ENCODE results near the gene PARG. TPM values are rescaled to one million over a fixed set of nuclear protein-coding genes. Genes with fewer than 3 reads are reported as not detected.

Gene PARG
- total RNA-seq, 2 experiments from 2014 or later = 28.5 to 28.8 TPM

DNA sequence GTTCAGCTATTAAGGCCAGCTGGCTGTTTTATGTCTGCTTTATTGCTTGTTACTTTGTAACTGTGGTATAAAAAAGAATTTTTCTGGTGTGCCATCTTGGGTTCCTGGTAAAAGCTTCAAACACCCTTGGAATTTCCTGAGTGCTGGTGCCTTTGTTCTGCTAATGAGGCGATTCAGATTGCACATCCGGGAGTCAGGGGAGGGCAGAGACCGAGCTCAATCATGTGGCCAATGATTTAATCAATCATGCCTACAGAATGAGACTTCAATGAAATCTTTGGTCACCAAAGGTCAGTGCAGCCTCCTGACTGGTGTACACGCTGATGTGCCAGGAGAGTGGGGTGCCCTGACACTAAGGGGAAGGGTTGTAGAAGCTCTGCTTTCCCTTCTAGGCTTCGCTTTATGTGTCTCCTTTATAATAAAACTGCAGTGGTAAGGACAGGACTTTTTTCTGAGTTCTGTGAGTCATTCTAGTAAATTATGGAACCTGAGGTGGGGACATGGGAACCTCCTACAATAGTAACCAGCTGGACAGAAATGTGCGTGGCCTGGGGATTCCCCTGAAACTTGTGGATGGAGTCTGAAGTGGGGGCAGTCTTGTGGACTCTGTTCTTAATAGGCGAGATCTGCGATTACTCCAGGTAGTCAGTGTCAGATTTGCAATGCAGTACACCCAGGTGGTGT is 110.3 kb downstream of the PARG start:
- H3K36me3 Mint-ChIP-seq (ENCODE audit: low read depth) = peaks cover 22% of the 10 kb centered on the region
- no peak for DNase-seq
- no peak overlapping the region for H3K27ac Mint-ChIP-seq
- H3K9me3 Mint-ChIP-seq = no peaks in the 10 kb centered on the region
- no peaks in the 10 kb centered on the region for H3K27me3 Mint-ChIP-seq
- POLR2A ChIA-PET = no interaction called here
- CTCF ChIA-PET = no interaction called here
- no peaks in the 10 kb centered on the region for H3K4me1 Mint-ChIP-seq
- no peak overlapping the region for H3K4me3 Mint-ChIP-seq

DNA sequence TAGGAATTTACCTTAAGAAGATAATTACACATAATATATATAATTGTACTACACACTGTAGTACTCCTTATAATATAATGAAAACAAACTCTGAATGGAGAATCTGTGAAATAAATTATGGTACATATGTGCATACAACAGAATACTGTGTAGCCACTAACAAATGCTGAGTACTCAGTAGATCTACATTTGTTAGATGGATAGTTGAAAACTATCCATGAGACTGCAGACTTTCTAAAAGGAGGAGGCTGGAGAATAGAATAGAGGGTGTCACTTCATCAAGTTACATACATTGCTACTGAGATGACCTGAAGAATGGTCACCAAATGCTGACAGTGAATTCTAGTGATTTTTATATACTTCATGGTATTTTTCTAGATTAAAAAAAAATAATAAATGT is 111.0 kb downstream of the PARG start:
- CTCF ChIA-PET = no interaction called here
- no peaks in the 10 kb centered on the region for H3K27me3 Mint-ChIP-seq
- no peak overlapping the region for H3K4me3 Mint-ChIP-seq
- no peaks in the 10 kb centered on the region for H3K4me1 Mint-ChIP-seq
- no peaks in the 10 kb centered on the region for H3K9me3 Mint-ChIP-seq
- POLR2A ChIA-PET = no interaction called here
- H3K27ac Mint-ChIP-seq = no peak overlapping the region
- no peak for DNase-seq
- peaks cover 26% of the 10 kb centered on the region for H3K36me3 Mint-ChIP-seq (ENCODE audit: low read depth)

DNA sequence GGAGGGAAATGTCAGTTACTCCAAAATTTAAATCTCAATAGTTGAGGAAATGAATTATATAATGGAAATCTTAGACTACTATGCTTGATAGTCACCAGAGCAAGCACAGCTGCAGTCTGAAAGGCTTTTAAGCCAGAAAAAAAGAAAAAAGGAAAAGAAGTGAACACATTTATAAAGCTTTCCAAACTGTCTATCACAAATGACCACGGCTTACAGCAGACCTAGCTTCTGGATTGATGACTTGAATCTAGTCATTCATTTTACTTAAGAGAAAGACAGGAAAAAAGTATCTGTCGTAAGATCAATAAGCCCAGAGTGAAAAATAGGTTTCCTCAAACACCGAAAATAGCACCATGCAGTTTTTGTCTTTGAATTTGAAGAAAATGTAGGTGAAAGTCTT is 111.8 kb downstream of the PARG start:
- no peaks in the 10 kb centered on the region for H3K4me1 Mint-ChIP-seq
- CTCF ChIA-PET = no interaction called here

DNA sequence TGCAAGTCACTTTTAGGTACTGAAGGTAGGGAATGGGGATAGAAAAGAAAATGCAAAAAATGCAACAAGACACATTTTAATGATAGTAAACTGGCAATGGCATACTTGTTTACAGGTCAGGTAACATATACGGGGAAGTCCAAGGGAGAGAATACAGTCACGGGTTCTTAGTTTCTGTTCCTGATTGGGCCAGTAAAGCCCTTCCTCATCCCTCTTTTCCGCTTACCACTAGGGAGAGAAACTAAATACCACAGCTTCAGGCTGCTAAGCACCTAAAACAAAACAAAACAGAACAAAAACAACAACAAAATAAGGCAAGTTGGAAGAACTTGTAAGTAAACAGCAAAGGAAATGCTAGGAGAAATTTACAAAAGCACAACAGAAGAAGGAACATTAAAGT is 114.5 kb downstream of the PARG start:
- Mint-ChIP-seq H3K36me3 (ENCODE audit: low read depth) (peaks cover 25% of the 10 kb centered on the region), H3K4me3 (no peak overlapping the region), H3K27ac (no peak overlapping the region), H3K9me3 (no peaks in the 10 kb centered on the region), H3K4me1 (peaks cover under 1% of the 10 kb centered on the region), H3K27me3 (no peaks in the 10 kb centered on the region)
- DNase-seq = no peak
- ChIA-PET POLR2A (no interaction called here), CTCF (no interaction called here)

More for the DNA sequence above, 111.8 kb downstream of the PARG start:
- Mint-ChIP-seq H3K9me3 (no peaks in the 10 kb centered on the region), H3K27ac (no peak overlapping the region), H3K4me3 (no peak overlapping the region), H3K36me3 (ENCODE audit: low read depth) (peaks cover 29% of the 10 kb centered on the region), H3K27me3 (no peaks in the 10 kb centered on the region)
- POLR2A ChIA-PET = no interaction called here
- no peak for DNase-seq

DNA sequence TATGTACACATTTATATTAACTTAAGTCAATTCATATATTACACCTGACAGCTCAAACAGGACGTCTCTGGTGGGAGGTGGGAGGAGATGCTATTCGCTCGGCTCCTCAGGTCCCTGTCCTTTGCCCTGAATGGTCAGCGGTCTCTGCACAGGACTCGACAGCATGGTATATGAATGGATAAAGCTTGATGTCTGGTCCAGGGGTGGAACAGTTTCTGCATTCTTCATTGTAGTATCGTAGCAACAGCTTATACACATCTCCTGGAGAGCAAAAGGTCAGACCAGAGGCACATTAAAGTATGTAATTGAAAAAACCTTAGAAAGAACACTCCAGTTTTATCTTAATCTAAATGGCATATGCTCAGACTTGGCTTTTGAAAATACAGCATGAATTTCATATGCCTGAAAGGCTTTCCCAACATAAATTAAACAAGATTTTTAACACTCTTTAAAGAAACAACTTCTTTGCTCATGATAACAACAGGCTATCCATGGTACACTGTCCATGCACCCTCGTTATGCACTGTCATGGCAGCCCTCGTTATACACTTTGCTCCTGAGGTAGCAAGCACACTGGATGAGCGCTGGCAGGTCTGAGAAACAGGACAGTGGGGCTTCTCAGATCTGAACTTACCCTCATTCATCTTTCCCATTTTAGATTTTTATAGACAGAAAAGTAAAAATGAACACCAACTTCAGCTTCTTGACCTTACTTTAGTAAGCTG is 122.4 kb downstream of the PARG start:
- no peak for DNase-seq
- Mint-ChIP-seq H3K36me3 (ENCODE audit: low read depth) (peaks cover 38% of the 10 kb centered on the region), H3K4me1 (peaks cover 3% of the 10 kb centered on the region), H3K27ac (no peak overlapping the region), H3K4me3 (no peak overlapping the region), H3K27me3 (no peaks in the 10 kb centered on the region), H3K9me3 (no peaks in the 10 kb centered on the region)
- ChIA-PET CTCF (no interaction called here), POLR2A (no interaction called here)

DNA sequence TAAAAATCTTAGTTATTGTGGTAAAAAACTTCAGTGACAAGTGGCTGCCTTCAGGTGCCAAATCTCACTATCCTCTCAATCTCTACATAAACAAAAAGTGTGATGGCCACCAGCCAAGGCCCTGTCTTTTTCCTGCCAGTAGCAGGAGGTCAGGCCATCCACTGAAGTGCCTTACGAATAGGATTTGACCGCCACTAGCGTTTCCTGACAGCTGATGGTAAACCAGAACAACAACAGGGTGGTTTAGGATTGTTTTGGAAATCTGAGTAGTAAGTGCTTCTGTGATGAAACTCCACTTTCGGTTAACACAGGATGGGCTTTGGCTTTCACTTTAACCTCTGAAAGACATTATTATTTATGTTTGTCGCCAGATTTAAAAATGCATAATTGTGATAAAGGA is 124.0 kb downstream of the PARG start:
- peaks cover 38% of the 10 kb centered on the region for H3K36me3 Mint-ChIP-seq (ENCODE audit: low read depth)
- H3K4me3 Mint-ChIP-seq = no peak overlapping the region
- H3K4me1 Mint-ChIP-seq = peaks cover 3% of the 10 kb centered on the region
- no peaks in the 10 kb centered on the region for H3K9me3 Mint-ChIP-seq
- DNase-seq = no peak
- no peak overlapping the region for H3K27ac Mint-ChIP-seq
- no peaks in the 10 kb centered on the region for H3K27me3 Mint-ChIP-seq
- CTCF ChIA-PET = no interaction called here
- POLR2A ChIA-PET = no interaction called here

DNA sequence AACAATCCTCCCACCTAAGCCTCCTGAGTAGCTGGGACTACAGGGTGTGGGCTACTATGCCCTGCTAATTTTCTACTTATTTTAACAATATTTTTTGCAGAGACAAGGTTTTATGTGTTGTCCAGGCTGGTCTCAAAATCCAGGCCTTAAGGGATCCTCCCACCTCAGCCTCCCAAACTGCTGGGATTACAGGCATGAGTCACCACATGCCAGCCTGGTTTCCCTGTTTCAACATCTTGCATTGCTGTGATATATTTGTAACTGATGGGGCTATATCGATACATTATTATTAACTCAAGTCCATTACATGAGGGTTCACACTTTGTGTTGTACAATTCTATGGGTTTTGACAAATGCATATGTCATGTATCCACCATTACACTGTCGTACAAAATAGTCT is 137.8 kb downstream of the PARG start:
- H3K9me3 Mint-ChIP-seq = peaks cover 5% of the 10 kb centered on the region
- peaks cover 4% of the 10 kb centered on the region for H3K27me3 Mint-ChIP-seq
- CTCF ChIA-PET = no interaction called here
- POLR2A ChIA-PET = no interaction called here
- no peak overlapping the region for H3K4me3 Mint-ChIP-seq
- no peaks in the 10 kb centered on the region for H3K36me3 Mint-ChIP-seq (ENCODE audit: low read depth)
- no peaks in the 10 kb centered on the region for H3K4me1 Mint-ChIP-seq
- no peak overlapping the region for H3K27ac Mint-ChIP-seq
- no peak for DNase-seq

DNA sequence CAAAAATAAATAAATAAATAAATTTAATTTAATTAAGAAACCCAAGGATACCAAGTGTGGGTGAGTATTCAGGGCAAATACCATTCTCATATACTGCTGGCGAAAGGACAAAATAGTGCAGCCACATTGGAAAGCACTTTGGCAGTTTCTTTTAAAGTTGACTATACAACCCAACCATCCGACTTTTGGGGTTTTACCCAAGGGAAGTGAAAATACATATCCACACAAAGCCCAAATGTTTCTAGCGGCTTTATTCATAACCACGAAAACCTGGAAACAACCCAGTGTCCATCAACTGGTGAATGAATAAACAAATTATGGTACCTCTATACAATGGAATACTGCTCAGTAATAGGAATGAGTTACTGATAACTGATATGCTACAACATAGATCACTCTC is 143.6 kb downstream of the PARG start:
- Mint-ChIP-seq H3K27me3 (peaks cover 10% of the 10 kb centered on the region), H3K36me3 (ENCODE audit: low read depth) (no peaks in the 10 kb centered on the region), H3K9me3 (no peaks in the 10 kb centered on the region)

DNA sequence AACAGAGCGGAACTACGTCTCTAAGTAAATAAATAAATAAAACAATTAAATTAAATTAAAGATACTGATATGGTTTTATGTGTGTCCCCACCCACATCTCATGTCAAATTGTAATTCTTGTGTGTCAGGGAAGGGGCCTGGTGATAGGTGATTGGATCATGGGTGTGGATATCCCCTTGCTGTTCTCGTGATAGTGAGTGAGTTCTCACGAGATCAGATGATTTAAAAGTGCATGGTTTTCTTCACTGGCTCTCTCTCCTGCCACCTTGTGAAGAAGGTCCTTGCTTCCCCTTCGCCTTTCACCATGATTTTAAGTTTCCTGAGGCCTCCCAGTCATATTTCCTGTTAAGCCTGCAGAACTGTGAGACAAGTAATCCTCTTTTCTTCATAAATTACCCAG is 150.7 kb downstream of the PARG start:
- Mint-ChIP-seq H3K36me3 (ENCODE audit: low read depth) (no peaks in the 10 kb centered on the region), H3K4me1 (no peaks in the 10 kb centered on the region), H3K9me3 (no peaks in the 10 kb centered on the region), H3K27me3 (no peaks in the 10 kb centered on the region), H3K4me3 (no peak overlapping the region), H3K27ac (no peak overlapping the region)
- POLR2A ChIA-PET = no interaction called here
- CTCF ChIA-PET = no interaction called here
- DNase-seq = no peak

More for the DNA sequence above, 143.6 kb downstream of the PARG start:
- no peak overlapping the region for H3K4me3 Mint-ChIP-seq
- ChIA-PET POLR2A (no interaction called here), CTCF (no interaction called here)
- no peak overlapping the region for H3K27ac Mint-ChIP-seq
- DNase-seq = no peak
- no peaks in the 10 kb centered on the region for H3K4me1 Mint-ChIP-seq

DNA sequence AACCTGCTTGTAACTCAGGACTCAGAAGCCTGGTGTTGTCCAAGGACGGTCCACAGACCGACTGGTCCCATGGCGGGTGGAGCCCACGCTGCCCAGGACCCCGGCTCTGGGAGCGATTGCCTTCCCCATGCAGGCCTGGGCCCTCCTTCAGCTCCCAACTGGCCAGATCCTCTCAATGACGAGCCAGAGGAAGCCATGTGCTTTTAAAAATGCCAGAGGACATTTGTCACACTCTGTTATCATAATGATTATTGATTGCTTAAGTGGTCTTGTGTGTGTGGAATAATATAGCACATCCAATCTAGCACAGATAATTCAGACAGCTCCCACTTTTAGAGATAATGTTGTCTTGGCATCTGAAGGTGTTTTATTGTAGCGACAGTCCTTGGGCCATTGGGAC is 157.1 kb downstream of the PARG start:
- DNase-seq = no peak
- Mint-ChIP-seq H3K36me3 (ENCODE audit: low read depth) (no peaks in the 10 kb centered on the region), H3K27me3 (peaks cover 8% of the 10 kb centered on the region), H3K27ac (no peak overlapping the region), H3K9me3 (no peaks in the 10 kb centered on the region), H3K4me3 (no peak overlapping the region), H3K4me1 (no peaks in the 10 kb centered on the region)
- ChIA-PET POLR2A (no interaction called here), CTCF (no interaction called here)

DNA sequence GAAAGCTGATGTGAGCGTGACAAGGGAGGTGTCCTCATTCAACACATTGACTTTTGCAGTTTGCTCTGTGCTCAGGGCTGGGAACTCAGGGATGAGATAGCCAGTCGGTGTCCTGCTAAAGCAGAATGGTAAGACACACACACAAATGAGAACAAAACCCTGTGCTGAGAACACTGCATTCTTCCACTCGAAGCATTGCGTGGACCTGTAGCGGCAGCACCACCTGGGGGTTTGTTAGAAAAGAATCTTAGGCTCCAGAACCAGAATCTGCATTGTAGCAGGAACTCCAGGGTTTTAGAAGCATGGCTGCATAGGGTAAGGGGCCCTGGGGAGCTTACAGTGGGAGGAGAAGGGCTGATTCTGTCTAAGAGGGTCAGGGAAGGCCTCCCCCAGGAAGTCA is 158.2 kb downstream of the PARG start:
- ChIA-PET CTCF (no interaction called here), POLR2A (no interaction called here)
- Mint-ChIP-seq H3K4me3 (no peak overlapping the region), H3K36me3 (ENCODE audit: low read depth) (no peaks in the 10 kb centered on the region), H3K9me3 (no peaks in the 10 kb centered on the region), H3K27ac (no peak overlapping the region), H3K4me1 (no peaks in the 10 kb centered on the region), H3K27me3 (peaks cover 8% of the 10 kb centered on the region)
- no peak for DNase-seq

DNA sequence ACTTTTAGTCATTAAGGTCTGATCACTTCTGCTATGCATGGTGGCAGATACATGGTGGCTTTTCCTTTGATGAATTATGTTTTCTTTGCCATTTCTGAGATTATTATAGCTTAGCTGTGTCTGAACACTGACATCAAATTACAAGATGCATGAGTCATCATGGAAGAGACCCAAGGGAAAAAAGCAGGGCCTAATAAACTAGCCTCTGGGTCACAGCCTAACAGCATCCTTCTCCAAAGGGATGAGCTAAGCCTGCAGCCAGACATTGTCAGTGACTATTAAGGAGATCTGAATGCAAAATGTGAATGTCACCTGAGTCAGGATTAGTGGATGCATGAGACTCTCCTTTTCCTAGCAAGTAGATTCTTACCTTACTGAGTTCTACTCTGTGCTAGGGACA is 160.6 kb downstream of the PARG start:
- Mint-ChIP-seq H3K36me3 (ENCODE audit: low read depth) (no peaks in the 10 kb centered on the region), H3K4me1 (no peaks in the 10 kb centered on the region), H3K4me3 (no peak overlapping the region), H3K9me3 (no peaks in the 10 kb centered on the region), H3K27me3 (peaks cover 8% of the 10 kb centered on the region), H3K27ac (no peak overlapping the region)
- ChIA-PET CTCF (no interaction called here), POLR2A (no interaction called here)
- DNase-seq = no peak

DNA sequence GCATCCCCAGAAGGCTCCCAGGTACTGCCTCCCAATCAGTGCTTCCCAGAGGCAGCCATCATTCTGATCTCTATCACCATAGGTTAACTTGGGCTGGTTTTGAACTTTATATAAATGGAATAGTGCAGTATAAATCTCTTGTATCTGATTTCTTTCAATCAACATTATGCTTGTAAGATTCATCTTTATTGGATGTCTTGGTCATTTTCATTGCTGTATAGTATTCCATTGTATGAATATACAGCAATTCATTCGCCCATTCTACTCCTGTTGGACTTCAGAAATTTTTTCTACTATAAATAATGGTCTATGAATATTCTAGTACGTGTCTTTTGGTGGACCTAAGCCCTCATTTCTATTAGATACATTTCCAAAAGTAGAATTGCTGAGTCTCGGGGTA is 163.6 kb downstream of the PARG start:
- Mint-ChIP-seq H3K27me3 (no peaks in the 10 kb centered on the region), H3K27ac (no peak overlapping the region), H3K9me3 (no peaks in the 10 kb centered on the region), H3K4me1 (no peaks in the 10 kb centered on the region), H3K36me3 (ENCODE audit: low read depth) (no peaks in the 10 kb centered on the region), H3K4me3 (no peak overlapping the region)
- no peak for DNase-seq
- POLR2A ChIA-PET = no interaction called here
- CTCF ChIA-PET = interaction anchor here (0.5 kb wide), 1 partner anchor 79 kb away, joined by 5 read pairs; no protein-coding TSS in a partner anchor

DNA sequence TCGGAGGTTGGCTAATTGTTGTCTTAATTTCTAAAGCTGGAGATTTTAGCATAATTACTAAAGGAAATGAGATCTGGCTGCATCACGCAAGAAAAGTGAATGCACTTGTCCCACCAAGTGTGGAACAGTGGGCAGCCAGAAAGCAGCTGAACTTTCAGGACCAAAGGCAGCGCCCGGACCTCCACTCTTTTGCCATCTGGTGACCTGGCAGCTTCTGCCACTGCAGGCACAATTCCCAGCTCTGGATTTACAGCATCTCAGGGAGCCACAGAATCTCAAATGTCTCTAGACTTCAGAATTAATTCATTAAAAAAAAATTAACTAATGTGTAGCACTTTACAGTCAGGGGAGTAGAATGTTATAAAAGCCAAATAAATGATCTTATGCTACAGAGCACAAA is 165.0 kb downstream of the PARG start:
- POLR2A ChIA-PET = no interaction called here
- Mint-ChIP-seq H3K4me3 (no peak overlapping the region), H3K36me3 (ENCODE audit: low read depth) (no peaks in the 10 kb centered on the region), H3K9me3 (no peaks in the 10 kb centered on the region), H3K27ac (no peak overlapping the region), H3K27me3 (peaks cover 7% of the 10 kb centered on the region), H3K4me1 (no peaks in the 10 kb centered on the region)
- no peak for DNase-seq
- CTCF ChIA-PET = no interaction called here

Data from activated CD4-positive, alpha-beta memory T cell treated with anti-CD3 and anti-CD28 coated beads, Interleukin-2, amount 10 ng/mL, durations not matched to agents 7 days and 5 days (primary cell).